Measurements from ENCODE around the gene FCMR.

The FCMR gene

DNA sequence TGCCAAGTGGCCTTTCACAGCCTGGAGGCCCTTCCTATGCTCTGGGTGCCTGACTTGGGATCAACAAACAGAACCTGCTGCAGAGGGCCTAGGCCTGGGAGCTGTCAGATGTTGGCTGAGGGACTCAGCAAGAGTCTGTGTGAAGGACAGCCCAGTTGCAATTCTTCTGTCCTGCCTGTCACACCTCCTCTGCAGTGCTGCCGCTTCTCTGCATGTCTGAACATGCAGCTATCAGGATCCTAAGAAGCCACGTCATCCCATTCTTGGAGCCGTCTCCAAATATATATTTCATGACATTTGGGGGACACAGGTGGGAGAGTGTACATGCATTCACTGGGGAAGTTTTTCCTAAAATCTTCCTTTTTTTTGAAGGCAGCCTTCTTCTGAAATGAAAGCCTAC, 39.9 kb upstream of the FCMR start:
- TF ChIP-seq, protein P1, sequence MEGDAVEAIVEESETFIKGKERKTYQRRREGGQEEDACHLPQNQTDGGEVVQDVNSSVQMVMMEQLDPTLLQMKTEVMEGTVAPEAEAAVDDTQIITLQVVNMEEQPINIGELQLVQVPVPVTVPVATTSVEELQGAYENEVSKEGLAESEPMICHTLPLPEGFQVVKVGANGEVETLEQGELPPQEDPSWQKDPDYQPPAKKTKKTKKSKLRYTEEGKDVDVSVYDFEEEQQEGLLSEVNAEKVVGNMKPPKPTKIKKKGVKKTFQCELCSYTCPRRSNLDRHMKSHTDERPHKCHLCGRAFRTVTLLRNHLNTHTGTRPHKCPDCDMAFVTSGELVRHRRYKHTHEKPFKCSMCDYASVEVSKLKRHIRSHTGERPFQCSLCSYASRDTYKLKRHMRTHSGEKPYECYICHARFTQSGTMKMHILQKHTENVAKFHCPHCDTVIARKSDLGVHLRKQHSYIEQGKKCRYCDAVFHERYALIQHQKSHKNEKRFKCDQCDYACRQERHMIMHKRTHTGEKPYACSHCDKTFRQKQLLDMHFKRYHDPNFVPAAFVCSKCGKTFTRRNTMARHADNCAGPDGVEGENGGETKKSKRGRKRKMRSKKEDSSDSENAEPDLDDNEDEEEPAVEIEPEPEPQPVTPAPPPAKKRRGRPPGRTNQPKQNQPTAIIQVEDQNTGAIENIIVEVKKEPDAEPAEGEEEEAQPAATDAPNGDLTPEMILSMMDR (IDR thresholded peaks at IDR 0.05; ENCODE audit: low read length), result no peak
- TF ChIP-seq EZH2 (IDR thresholded peaks at IDR 0.05; ENCODE audit: borderline replicate concordance, low read length), result no peak
- no peak overlapping the region for H3K4me3 ChIP-seq (ENCODE audit: low read depth, low read length, poor library complexity, severe bottlenecking)
- no peak overlapping the region for H3K9ac ChIP-seq (ENCODE audit: low read length)
- no peak overlapping the region for H3K4me2 ChIP-seq (ENCODE audit: low read length)
- no peaks in the 10 kb centered on the region for H3K79me2 ChIP-seq (ENCODE audit: insufficient read depth, low read length)
- no peaks in the 10 kb centered on the region for H3K9me3 ChIP-seq (ENCODE audit: low read length)
- no peak overlapping the region for H3K27ac ChIP-seq (ENCODE audit: low read depth, low read length, poor library complexity, severe bottlenecking)
- no peaks in the 10 kb centered on the region for H3K9me2 ChIP-seq (ENCODE audit: low read depth, low read length)
- peaks cover 5% of the 10 kb centered on the region; the same call in 1 of the 2 replicates for H3K27me3 ChIP-seq (ENCODE audit: insufficient read depth, low read length)
- no peaks in the 10 kb centered on the region for H3K36me3 ChIP-seq (ENCODE audit: insufficient read depth, low read length)
- no peaks in the 10 kb centered on the region for H3F3A ChIP-seq (ENCODE audit: insufficient read depth, low read length)
- H2AFZ ChIP-seq (ENCODE audit: low read length), result no peak overlapping the region
- H3K4me1 ChIP-seq (ENCODE audit: insufficient read depth, low read length, severe bottlenecking), result no peaks in the 10 kb centered on the region
- H4K20me1 ChIP-seq (ENCODE audit: insufficient read depth, low read length), result no peaks in the 10 kb centered on the region

DNA sequence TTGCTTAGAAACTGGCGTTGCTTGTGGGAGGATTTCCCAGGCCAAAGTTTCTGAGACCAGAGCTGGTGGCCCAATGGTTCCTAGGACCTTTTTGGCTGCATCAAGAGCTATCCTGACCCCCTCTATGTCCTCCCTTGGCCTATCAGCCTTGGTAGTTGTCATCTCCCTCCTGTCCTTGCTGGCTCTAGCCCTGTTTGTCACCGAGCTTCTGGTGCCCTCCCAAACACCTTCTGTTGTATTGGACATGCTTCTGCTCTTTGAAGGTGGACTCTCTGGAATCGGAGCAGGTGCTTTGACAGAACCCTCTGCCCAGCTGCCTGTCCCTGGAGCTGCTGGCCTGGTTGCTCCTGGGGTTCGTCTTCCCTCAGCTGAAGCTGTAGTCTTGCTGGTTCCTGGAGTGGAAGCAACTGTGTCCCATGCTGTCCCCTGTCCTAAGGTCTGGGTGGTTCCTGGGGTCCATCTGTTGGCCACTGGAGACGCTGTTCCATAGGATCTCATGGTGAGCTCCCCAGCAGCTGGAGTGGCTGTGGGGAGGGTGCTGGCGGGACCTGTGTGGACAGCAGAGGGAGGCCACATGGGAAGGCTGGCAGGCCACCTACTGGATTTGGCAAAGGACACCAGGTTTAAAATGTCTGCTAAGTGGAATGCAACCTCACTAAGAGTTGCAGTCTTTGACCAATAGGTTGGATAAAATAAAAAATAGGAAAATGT, 39.1 kb upstream of the FCMR start:
- Histone ChIP-seq H4K20me1 (ENCODE audit: insufficient read depth, low read length) (no peaks in the 10 kb centered on the region), H2AFZ (ENCODE audit: low read length) (no peak overlapping the region), H3K9ac (ENCODE audit: low read length) (no peak overlapping the region), H3F3A (ENCODE audit: insufficient read depth, low read length) (no peaks in the 10 kb centered on the region), H3K79me2 (ENCODE audit: insufficient read depth, low read length) (no peaks in the 10 kb centered on the region), H3K4me2 (ENCODE audit: low read length) (no peak overlapping the region), H3K9me3 (ENCODE audit: low read length) (no peaks in the 10 kb centered on the region), H3K36me3 (ENCODE audit: insufficient read depth, low read length) (no peaks in the 10 kb centered on the region), H3K27ac (ENCODE audit: low read depth, low read length, poor library complexity, severe bottlenecking) (no peak overlapping the region), H3K27me3 (ENCODE audit: insufficient read depth, low read length) (peaks cover 5% of the 10 kb centered on the region; the same call in 1 of the 2 replicates), H3K9me2 (ENCODE audit: low read depth, low read length) (no peaks in the 10 kb centered on the region), H3K4me1 (ENCODE audit: insufficient read depth, low read length, severe bottlenecking) (no peaks in the 10 kb centered on the region), H3K4me3 (ENCODE audit: low read depth, low read length, poor library complexity, severe bottlenecking) (no peak overlapping the region)
- TF ChIP-seq, protein P1 (IDR thresholded peaks at IDR 0.05; ENCODE audit: low read length), result no peak
- TF ChIP-seq EZH2 (IDR thresholded peaks at IDR 0.05; ENCODE audit: borderline replicate concordance, low read length), result no peak

DNA sequence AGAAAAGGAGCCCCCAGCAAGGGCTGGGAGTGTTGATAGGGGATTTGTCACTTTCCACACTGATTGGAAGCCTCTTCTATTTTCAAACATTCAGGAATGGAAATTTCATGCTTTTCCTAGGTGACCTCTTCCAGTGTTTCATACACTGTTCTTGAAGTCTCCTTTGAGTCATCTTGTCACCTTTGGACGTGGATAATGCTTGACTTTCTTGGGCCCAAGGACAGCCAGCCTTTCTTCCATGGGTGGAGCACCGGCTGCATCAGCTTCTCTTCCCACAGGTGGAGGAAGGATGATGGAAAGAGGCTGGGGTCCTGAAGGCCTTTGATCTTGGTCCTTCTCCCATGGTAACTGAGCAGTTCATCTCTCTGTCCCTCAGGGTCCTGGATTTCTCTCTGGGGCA, 36.4 kb upstream of the FCMR start:
- Histone ChIP-seq H3K27me3 (ENCODE audit: insufficient read depth, low read length) (no peaks in the 10 kb centered on the region), H3K9me3 (ENCODE audit: low read length) (no peaks in the 10 kb centered on the region), H3K9me2 (ENCODE audit: low read depth, low read length) (no peaks in the 10 kb centered on the region), H3K27ac (ENCODE audit: low read depth, low read length, poor library complexity, severe bottlenecking) (no peak overlapping the region), H3K9ac (ENCODE audit: low read length) (no peak overlapping the region), H3K79me2 (ENCODE audit: insufficient read depth, low read length) (no peaks in the 10 kb centered on the region), H3K4me1 (ENCODE audit: insufficient read depth, low read length, severe bottlenecking) (no peaks in the 10 kb centered on the region), H3K4me3 (ENCODE audit: low read depth, low read length, poor library complexity, severe bottlenecking) (no peak overlapping the region), H3K36me3 (ENCODE audit: insufficient read depth, low read length) (no peaks in the 10 kb centered on the region), H3K4me2 (ENCODE audit: low read length) (no peak overlapping the region), H2AFZ (ENCODE audit: low read length) (no peak overlapping the region), H4K20me1 (ENCODE audit: insufficient read depth, low read length) (no peaks in the 10 kb centered on the region), H3F3A (ENCODE audit: insufficient read depth, low read length) (no peaks in the 10 kb centered on the region)
- TF ChIP-seq, protein P1 (IDR thresholded peaks at IDR 0.05; ENCODE audit: low read length), result no peak
- no peak for TF ChIP-seq EZH2 (IDR thresholded peaks at IDR 0.05; ENCODE audit: borderline replicate concordance, low read length)

All from OCI-LY1 (cell line).